NCI-H1105 (cell line): ENCODE results near the gene TMEM150B.

Source experiments
- DNase-seq: peaks from one replicate; lab custom pipeline; 2025; lab: John Stamatoyannopoulos, UW

TMEM150B gene

DNA sequence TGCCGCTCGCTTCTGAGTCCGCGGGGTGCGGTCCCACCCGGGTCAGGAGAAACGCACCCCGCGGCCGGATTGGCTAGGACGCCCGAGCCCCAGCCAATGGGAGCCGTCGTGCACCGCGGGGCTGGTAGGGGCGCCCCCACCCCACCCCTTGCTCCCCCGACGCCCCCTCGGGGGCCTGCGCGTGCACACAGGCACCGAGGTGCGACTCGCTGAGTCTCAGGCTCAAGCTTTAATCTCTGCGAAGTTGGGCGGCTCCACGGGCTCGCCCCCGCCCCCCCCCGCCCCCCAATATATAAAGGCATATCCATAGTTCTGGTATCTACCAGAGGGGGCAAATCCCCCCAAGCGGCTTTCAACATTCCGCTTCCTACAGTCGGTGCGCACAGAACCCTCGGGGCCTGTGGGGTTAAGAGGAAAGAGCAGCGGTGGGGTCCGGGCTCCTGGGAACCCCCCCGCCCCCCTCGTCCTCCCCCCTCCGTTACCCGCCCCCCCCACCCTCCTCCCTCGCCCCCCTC is 29.6 kb upstream of the TMEM150B start, which contains the start of gene COX6B2:
Gene COX6B2 (minus strand): TSS at position 22 of the 515 bp plus-strand sequence. CDS start 198 bp downstream, outside the sequence.
- no peak for DNase-seq

- DNase-seq = peak; percentile 44
Measured at GRCh38 chr19:55353803-55354697, 28.9 kb upstream of the TMEM150B start.

GRCh38 chr19:55353356-55353802 is 28.2 kb upstream of the TMEM150B start:
- DNase-seq = no peak

DNA sequence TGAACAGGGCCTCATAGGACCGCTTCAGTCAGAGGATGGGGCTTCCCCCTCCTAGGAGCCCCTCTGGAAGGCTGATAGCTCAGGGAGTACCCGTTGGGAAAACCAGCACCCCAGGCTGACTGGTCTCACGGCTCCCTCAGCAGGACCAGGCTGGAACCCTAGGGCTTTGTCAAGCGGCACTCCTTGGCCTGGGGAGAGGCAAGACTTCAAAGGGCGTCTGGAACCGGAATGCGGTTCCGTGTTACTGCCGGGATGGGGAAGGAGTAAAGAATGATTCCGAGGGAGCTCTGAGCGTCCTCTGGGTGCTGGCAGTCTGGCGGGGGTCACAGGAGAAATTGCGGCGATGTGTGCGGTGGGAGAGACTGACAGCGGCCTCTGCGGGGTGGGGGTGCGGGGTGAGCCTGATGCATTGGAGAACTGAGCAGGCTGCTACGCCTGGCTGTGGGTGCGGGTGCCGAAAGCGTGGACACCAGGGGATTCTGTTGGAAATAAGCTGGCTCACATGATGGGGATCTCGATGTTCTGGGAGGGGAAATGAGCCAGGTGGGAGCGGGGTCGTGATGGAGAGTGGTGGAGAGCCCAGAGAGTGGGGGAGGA is 27.5 kb upstream of the TMEM150B start:
- DNase-seq = no peak

GRCh38 chr19:55352040-55352439 is 26.9 kb upstream of the TMEM150B start:
- no peak for DNase-seq

GRCh38 chr19:55350620-55351315 is 25.6 kb upstream of the TMEM150B start:
- no peak for DNase-seq

DNA sequence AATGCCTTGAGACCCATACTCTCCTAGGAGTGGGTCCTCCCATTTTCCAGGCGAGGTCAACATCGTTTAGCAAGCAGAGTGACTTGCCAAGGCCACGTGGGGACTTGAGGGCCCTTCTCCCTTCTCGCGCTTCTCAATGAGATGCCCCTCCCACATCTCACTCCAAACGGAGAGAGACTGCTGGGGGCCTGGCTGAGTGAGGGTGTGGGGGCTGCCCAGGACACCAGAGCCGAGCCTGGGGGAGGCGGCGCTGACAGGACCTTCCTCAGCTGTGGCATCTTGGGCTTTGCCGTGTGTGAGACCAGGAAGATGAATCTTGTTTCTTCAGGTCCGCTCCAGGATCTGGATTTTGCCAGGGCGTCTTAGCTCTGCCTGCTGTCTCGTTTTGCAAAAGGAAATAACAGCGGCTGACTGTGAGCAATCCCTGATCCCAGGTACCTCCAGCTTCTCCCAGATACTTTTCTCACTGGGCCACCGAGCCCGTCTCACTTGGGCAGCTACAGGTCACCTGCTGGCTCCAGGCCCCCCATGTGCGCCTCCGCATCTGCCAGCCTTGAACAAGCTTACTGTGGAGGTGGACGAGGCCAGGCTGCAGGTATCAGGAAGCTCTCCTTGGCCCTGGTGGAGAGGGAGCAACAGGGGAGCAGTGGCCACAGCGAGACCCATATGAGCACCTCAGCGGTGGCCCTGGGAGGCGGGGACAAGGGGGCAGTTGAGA is 23.3 kb upstream of the TMEM150B start:
- DNase-seq = no peak

- no peak for DNase-seq
Measured at GRCh38 chr19:55347442-55348009, 22.4 kb upstream of the TMEM150B start.

DNA sequence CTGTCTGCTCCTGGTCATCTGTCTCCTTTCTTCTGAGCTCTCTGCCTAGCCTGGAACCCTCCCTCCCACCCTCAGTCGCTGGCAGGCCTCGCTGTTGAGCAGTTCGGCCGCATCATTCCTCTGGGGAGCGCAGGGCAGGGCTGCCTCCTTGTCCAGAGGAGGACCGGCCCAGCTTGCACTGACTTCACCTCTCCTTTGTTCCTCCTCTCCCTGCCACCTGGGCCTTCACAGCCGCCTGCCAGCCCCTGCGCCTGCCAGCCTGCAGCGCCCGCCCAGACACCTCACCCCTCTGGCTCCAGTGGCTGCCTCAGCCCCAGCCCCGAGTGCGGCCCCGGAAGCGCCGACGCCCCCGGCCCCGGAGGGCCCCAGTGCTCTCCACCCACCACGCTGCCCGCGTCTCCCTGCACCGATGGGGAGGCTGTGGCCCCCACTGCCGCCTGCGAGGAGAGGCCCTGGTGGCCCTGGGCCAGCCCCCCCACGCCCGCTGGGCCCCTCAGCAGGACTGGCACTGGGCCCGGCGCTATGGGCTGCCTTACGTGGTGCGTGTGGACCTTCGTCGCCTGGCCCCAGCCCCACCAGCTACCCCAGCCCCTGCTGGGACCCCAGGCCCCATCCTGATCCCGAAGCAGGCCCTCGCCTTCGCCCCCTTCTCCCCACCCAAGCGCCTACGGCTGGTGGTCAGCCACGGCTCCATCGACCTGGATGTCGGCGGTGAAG is 21.7 kb upstream of the TMEM150B start:
- DNase-seq = no peak

GRCh38 chr19:55345818-55346724 is 20.9 kb upstream of the TMEM150B start:
- DNase-seq = no peak

DNA sequence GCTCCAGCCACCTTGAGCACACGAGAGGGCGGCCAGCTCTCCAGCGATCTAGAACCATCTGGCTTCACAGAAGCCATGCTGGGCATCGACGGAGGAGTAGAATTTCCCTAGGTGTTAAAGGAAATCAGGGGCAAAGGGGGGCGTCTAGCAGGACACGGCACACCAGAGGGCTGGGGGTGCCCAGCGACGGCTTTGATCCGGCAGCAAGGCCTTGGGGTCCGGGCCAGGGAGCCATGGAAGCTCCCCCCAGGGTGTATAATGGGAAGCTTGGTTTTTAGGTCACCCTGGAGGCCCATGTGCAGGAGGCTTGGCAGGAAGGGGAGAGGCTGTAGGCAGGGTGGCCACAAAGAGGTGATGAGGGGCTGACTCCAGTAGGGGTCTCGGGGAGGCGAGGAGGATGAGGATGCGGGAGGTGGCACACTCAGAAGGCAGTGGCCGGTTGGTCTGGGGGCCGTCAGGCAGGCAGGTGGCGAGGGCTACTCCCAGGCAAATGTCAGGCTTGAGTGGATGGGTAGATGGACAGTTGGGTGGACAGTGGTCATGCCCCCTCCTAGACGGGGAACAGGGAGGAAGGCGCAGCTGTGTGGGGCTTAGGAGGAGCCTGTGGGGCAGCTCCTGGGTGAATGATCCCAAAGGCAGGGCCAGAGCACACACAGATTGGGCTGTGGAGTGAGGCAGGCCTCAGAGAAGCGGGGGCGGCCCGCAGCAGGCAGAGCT is 20.1 kb upstream of the TMEM150B start:
- no peak for DNase-seq

DNA sequence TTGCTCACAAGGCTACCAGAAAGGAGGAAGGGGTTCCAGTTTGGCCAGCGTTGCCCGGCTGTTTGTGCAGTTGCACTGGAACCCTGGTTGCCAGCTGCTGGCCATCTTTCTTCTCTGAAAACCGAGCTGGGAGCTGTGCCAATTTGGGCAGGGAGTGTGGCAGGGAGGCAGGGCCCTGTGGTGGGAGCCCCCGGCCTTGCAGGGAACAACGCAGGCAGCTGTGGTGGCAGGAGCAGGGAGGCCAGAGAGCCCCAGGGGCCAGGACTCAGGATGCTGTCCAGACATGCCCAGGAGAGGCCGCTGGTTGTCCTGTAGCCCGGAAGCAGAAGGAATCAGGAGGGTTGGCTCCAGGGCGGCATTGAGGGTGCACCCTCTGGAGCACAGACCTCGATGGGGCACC is 19.3 kb upstream of the TMEM150B start:
- peak; percentile 46 for DNase-seq

DNA sequence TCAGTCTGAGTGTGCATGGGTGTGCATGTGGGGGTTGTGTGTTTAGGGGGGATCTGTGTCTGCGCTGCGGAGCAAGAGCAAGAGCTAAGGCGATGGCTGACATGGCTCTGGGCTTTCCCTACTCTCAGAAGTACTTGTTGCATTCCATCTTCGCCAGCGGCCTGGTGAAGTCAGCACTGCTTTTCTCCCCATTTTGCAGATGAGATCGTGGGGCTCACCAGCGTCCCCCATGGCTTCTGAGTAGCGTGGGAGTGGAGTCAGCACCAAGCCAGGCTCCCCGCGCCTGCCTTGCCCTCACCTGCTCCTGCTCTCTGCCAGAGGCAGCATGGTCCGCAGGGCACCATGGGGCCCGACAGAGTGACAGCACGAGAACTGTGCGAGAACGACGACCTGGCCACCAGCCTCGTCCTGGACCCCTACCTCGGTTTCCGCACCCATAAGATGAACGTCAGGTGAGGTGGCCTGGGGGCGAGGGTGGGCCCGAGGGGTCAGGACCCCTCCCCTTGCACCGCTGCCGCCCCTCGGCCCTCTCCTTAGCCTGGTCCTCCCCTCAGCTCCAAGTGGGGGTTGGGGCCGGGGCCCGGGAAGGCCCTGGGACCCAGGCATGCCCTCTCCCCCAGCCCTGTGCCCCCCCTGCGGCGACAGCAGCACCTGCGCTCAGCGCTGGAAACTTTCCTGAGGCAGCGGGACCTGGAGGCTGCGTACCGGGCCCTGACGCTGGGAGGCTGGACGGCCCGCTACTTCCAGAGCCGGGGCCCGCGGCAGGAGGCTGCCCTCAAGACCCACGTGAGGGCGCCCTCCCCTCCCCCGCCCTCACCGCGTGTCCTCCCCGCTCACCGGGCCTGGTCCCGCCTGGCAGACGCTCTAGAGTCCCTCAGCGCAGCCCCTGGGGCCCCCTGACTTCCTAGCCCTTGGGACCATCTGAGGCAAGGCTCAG is 16.7 kb upstream of the TMEM150B start:
- no peak for DNase-seq

- peak; percentile 92 for DNase-seq
Measured at GRCh38 chr19:55341171-55341588, 16.0 kb upstream of the TMEM150B start.

GRCh38 chr19:55340784-55341147 is 15.6 kb upstream of the TMEM150B start:
- peak; percentile 79 for DNase-seq

GRCh38 chr19:55339889-55340783 is 15.0 kb upstream of the TMEM150B start:
- DNase-seq = no peak
